Renal cortex interstitium (tissue), 11 donors: ENCODE measurements around the gene SLC15A2. TPM values are rescaled to one million over a fixed set of nuclear protein-coding genes. Genes with fewer than 3 reads are reported as not detected.
"Not testable (repeated sequence)": the region's sequence is repeated elsewhere in the genome, so short reads cannot be mapped to it uniquely, and the experiment has no call there.

Source experiments
- DNase-seq, 11 donors: peaks; one replicate each; pipeline ENCODE4 v3.0.0-alpha.2; 2013; ENCODE audit warnings: low read depth in 9 of 11, low spot score in 4 of 11; ENCODE audit errors: extremely low read depth in 1 of 11
- polyA plus RNA-seq, 3 donors: library from polyadenylated mRNA; unstranded; fragments of 120-200 nt; gene quantifications; one replicate each; pipeline ENCODE4 v1.2.1, GENCODE V29; 2013; ENCODE audit not compliant: insufficient read length in 3 of 3

The SLC15A2 gene
- polyA plus RNA-seq, 3 donors = 8.8 to 18.2 (median 12.7) TPM

GRCh38 chr3:121913305-121913990 is 19.2 kb downstream of the SLC15A2 start:
- DNase-seq = no peak

DNA sequence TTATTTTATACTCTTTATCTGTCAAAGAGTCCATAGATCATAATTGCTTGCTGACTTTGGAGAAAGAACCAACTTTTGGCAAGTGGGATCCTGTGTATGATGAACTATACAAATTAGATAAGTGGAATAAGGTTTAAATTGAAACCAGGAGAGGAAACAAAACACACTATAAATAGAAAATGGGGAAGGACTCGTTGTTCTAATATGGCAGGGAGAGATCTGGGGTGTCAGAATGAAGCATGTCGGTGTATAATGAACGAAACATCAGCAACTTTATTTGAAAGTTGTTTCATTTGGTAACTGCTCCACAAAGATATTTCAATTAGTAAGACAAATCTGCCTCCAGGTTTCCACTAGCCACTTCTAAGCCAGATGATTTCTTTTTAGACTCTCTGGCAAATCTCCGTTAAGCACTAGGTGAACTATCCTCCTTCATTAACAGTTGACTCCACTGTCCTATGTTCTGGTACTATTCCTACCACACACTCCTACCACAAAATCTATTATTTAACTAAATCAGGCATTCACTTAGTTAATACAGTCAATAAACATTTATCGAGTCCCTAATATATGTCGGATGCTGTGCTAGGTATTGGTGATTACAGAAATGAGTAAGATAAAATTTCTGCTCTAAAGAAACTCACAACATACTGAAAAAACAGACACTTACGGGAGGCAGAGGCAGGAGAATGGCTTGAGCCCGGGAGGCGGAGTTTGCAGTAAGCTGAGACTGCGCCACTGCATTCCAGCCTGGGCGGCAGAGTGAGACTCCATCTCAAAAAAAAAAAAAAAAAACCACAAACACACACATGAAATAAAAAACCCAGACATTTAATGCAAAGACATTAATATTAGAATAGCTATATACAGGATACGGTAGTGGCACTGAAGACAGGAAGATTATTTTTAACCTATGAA is 20.1 kb downstream of the SLC15A2 start:
- DNase-seq = no peak

DNA sequence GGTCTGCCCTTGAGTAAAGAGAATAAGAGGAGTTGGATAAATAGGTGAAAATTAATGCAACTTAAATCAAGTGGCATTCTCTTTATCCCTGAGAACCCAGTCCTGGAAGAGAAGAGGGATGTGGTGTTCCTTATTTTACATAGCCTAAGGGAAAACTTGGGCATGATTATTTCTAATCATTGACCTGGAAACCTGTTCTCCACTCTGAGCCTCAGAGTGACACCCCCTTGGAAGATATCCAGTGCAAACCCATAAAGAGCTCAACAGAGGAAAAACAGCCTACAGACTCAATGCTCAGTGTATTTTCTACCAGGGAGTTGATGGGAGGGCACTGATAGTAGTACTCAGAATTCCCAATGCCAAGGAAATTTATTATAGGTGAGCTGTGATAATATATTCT is 22.0 kb downstream of the SLC15A2 start:
- no peak for DNase-seq

- no peak for DNase-seq
These were observed 24.7 kb downstream of the SLC15A2 start for GRCh38 chr3:121918779-121919483.

GRCh38 chr3:121924734-121925133 is 30.5 kb downstream of the SLC15A2 start:
- no peak for DNase-seq

- no peak for DNase-seq
These were observed 32.2 kb downstream of the SLC15A2 start for GRCh38 chr3:121926380-121926779.

DNA sequence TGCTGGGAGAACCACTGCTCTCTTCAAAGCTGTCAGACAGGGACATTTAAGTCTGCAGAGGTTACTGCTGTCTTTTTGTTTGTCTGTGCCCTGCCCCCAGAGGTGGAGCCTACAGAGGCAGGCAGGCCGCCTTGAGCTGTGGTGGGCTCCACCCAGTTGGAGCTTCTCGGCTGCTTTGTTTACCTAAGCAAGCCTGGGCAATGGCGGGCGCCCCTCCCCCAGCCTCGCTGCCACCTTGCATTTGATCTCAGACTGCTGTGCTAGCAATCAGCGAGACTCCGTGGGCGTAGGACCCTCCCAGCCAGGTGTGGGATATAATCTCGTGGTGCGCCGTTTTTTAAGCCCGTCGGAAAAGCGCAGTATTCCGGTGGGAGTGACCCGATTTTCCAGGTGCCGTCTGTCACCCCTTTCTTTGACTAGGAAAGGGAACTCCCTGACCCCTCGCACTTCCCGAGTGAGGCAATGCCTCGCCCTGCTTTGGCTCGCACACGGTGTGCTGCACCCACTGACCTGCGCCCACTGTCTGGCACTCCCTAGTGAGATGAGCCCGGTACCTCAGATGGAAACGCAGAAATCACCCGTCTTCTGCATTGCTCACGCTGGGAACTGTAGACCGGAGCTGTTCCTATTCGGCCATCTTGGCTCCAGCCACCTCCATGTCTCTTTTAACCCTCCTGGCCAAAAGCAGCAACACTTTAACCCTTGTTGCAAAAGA is 44.1 kb downstream of the SLC15A2 start:
- DNase-seq = not testable (repeated sequence)

DNA sequence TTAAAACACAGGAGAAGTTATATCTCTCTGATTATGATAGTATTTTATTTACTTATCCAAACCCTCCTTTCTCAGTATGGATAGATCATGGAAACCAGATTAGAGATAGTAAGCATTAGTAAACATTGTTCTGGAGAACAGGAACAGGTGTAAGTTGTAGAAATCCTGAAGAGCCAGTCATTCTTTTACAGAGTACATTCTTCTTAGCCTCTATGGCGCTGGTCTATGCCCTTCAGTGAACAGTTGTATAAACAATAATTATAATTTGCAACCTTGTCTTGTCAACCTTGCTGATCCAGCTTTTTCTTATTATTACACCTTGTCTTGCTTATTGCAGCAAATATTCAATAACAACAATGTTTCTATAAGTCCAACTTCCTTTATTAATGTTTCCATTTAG is 47.4 kb downstream of the SLC15A2 start:
- no peak for DNase-seq

- DNase-seq = peak in 3 of 11 donors; percentile 33 to 66 (median 61)
These were observed 48.0 kb downstream of the SLC15A2 start for GRCh38 chr3:121942116-121942786.

- no peak for DNase-seq
These were observed 49.2 kb downstream of the SLC15A2 start for GRCh38 chr3:121943431-121943830.

GRCh38 chr3:121948641-121949040 is 54.4 kb downstream of the SLC15A2 start:
- no peak for DNase-seq

GRCh38 chr3:121951291-121951919 is 57.2 kb downstream of the SLC15A2 start:
- DNase-seq = no peak

- DNase-seq = no peak
These were observed 62.2 kb downstream of the SLC15A2 start for GRCh38 chr3:121956363-121956762.

GRCh38 chr3:121957674-121958415 is 63.6 kb downstream of the SLC15A2 start:
- no peak for DNase-seq

DNA sequence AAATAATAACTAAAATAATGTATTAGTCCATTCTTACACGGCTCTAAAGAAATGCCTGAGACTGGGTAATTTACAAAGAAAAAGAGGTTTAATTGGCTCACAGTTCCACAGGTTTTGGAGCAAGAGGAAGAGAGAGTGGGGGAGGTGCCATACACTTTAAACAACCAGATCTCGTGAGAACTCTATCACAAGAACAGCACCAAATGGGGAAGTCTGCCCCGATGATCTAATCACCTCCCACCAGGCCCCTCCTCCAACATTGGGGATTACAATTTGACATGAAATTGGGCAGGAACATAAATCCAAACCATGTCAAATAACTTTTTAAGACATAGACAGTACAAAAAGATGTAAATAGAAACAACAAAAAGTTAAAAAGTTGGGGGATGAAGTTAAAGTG is 64.6 kb downstream of the SLC15A2 start:
- DNase-seq = no peak

DNA sequence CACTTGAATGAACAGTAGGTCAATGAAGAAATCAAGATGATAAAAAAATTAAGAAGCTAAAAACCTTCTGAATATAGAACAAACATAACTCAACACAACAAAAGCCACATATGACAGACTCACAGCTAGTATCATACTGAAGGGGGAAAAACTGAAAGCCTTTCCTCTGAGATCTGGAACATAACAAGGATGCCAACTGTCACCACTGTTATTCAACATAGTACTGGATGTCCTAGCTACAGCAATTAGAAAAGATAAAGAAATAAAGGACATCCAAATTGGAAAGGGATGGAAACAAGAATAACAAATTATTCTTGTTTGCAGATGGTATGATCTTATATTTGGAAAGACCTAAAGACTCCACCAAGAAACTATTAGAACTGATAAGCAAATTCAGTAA is 67.1 kb downstream of the SLC15A2 start:
- no peak for DNase-seq

GRCh38 chr3:121962443-121962842 is 68.2 kb downstream of the SLC15A2 start:
- no peak for DNase-seq
